ENCODE measurements around the gene TBX1. TPM values are rescaled to one million over a fixed set of nuclear protein-coding genes. Genes with fewer than 3 reads are reported as not detected.

TBX1 gene
- total RNA-seq, 4 donors from 2014 or later = 1.0 to 23.2 (median 5.8) TPM

DNA sequence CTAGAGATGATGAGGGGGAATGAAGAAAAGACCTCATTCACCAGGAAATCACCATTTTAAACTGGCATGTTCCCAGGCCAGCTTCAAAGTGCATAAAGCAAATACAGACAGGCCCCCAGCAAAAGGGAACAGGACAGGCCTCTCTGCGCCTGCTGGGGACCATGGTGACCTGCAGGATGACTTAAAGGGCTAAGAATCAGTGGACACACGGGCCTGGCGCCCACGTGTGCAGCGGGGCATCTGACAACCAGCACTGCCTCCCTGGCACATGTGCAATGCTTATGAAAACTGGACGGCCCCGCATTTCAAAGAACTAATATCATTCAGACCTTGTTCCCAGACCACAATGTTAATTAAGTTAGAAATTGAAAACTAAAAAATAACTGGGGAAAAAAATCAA lies 35.6 kb downstream of the TBX1 start:
- H3K27me3 ChIP-seq = no peaks in the 10 kb centered on the region
- DNase-seq = no peak
- TF ChIP-seq POLR2A (IDR thresholded peaks at IDR 0.05) = no peak
- TF ChIP-seq, protein P1, sequence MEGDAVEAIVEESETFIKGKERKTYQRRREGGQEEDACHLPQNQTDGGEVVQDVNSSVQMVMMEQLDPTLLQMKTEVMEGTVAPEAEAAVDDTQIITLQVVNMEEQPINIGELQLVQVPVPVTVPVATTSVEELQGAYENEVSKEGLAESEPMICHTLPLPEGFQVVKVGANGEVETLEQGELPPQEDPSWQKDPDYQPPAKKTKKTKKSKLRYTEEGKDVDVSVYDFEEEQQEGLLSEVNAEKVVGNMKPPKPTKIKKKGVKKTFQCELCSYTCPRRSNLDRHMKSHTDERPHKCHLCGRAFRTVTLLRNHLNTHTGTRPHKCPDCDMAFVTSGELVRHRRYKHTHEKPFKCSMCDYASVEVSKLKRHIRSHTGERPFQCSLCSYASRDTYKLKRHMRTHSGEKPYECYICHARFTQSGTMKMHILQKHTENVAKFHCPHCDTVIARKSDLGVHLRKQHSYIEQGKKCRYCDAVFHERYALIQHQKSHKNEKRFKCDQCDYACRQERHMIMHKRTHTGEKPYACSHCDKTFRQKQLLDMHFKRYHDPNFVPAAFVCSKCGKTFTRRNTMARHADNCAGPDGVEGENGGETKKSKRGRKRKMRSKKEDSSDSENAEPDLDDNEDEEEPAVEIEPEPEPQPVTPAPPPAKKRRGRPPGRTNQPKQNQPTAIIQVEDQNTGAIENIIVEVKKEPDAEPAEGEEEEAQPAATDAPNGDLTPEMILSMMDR (IDR thresholded peaks at IDR 0.05) = no peak
- intact Hi-C loops (cut with DNase I; ENCODE audit: low total_unique reads) = no loop called here
- peaks cover 0 to 5% of the 10 kb centered on the region in 2 donors for H3K4me1 ChIP-seq
- no peaks in the 10 kb centered on the region for H3K9me3 ChIP-seq
- no peaks in the 10 kb centered on the region for H3K36me3 ChIP-seq
- no peak overlapping the region for H3K4me3 ChIP-seq
- H3K27ac ChIP-seq = no peak overlapping the region

DNA sequence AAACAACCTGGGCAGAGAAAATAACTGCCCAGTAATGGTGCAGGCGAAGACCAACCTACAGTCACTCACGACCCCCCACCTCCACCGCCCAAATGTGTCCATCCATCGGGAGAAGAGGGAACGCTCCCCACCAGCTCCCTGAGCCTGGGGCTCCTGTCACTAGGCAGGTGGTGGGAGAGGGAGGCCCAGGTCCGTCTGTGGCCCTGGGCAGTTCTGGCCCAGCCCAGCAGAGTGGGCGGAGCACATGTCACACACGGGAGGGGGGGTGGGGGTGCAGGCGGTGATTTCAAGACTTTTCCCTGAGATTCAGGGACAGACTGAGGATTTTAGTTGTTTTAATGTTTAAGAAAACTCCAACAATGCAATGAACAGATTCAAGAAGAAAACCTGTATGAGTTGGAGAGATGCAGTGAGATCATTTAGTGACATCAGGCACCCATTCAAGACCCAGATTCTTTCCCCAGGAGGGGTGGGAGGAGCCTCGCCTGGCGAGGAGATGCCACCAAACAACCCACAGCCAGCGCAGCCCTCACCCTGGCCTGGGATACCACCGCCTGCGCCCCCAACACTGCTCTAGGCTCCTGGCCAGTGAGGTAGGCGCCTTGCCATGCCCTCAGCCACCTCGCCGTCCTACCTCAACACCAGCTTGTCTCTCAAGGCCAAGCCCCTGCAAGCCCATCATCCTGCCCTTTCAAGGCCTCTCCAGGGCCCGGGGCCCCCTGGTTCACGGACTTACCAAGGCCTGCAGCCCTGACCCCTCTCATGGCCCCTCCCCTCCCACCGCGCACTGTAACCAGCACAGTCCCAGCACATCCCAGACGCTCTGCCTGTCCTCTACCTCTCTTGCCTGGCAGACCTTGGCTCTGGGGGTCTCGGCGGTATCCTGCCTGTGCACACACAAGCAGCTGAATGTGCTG lies 36.8 kb downstream of the TBX1 start:
- H3K27ac ChIP-seq = no peak overlapping the region
- peaks cover 0 to 5% of the 10 kb centered on the region in 2 donors for H3K4me1 ChIP-seq
- no peak for DNase-seq
- H3K27me3 ChIP-seq = no peaks in the 10 kb centered on the region
- TF ChIP-seq POLR2A (IDR thresholded peaks at IDR 0.05) = no peak
- no peaks in the 10 kb centered on the region for H3K9me3 ChIP-seq
- no peak overlapping the region for H3K4me3 ChIP-seq
- no peaks in the 10 kb centered on the region for H3K36me3 ChIP-seq
- intact Hi-C loops (cut with DNase I; ENCODE audit: low total_unique reads) = no loop called here

DNA sequence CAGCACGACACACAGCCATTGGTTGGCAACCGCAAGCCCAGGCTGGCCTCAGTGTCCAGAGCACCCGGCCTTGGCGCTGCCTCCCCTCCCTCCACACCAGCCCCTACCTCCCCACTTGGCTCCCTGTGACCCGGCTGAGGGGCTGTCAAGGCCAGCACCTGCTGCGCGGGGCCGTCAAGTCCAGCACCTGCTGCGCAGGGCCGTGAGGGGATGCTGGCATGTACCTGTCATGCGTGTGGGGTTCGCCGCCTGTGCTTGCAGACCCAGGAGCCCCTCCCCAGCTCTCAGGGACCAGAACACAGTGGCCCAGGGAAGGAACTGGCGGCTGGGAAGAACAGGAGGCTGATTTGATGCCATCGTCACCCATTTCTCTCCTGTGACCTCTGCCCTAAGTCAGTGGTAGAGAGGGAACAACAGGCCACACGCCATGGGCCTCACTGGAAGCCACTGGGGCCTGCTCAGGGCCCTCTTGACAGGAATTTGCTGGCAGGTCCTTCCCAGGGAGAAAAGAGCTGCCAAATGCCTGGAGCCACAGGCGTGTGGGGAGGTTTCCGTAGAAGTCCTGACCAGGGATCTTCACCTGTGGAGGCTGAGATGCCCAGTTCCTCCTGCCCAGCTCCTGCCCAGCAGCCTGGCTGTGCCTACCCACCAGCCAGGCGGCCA lies 37.6 kb downstream of the TBX1 start:
- peak overlapping the region; percentile 62 to 81 for H3K27ac ChIP-seq
- no peaks in the 10 kb centered on the region for H3K27me3 ChIP-seq
- H3K4me1 ChIP-seq = peaks cover 0 to 5% of the 10 kb centered on the region in 2 donors
- no peaks in the 10 kb centered on the region for H3K9me3 ChIP-seq
- no peak overlapping the region for H3K4me3 ChIP-seq
- DNase-seq = no peak
- TF ChIP-seq, protein P1 (IDR thresholded peaks at IDR 0.05) = no peak
- TF ChIP-seq POLR2A (IDR thresholded peaks at IDR 0.05) = no peak
- intact Hi-C loops (cut with DNase I; ENCODE audit: low total_unique reads) = no loop called here
- no peaks in the 10 kb centered on the region for H3K36me3 ChIP-seq

DNA sequence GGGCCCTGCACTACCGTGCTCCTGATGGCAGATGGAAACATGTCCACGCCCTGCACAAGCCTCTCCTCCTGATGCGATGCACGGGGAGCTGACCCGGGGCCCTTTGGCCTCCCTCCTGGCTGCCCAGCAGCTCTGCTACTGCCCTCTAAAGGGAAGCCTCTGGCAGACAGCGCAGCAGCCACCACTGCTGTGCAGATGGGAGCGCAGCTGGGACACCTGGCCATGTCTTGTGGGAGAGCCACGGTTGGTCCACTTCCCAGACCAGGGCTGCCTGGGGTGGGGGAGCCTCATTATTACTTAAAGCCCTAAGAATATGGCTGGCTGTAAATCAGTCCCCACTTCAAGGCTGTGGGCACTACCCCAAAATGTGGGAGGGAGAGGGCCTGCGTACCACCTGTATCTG lies 38.3 kb downstream of the TBX1 start:
- H3K36me3 ChIP-seq = no peaks in the 10 kb centered on the region
- H3K4me3 ChIP-seq = no peak overlapping the region
- no peak for DNase-seq
- H3K27ac ChIP-seq = peak overlapping the region; percentile 62 to 81
- H3K9me3 ChIP-seq = no peaks in the 10 kb centered on the region
- H3K27me3 ChIP-seq = no peaks in the 10 kb centered on the region
- intact Hi-C loops (cut with DNase I; ENCODE audit: low total_unique reads) = no loop called here
- H3K4me1 ChIP-seq = peaks cover 0 to 5% of the 10 kb centered on the region in 2 donors
- TF ChIP-seq, protein P1 (IDR thresholded peaks at IDR 0.05) = no peak
- no peak for TF ChIP-seq POLR2A (IDR thresholded peaks at IDR 0.05)

DNA sequence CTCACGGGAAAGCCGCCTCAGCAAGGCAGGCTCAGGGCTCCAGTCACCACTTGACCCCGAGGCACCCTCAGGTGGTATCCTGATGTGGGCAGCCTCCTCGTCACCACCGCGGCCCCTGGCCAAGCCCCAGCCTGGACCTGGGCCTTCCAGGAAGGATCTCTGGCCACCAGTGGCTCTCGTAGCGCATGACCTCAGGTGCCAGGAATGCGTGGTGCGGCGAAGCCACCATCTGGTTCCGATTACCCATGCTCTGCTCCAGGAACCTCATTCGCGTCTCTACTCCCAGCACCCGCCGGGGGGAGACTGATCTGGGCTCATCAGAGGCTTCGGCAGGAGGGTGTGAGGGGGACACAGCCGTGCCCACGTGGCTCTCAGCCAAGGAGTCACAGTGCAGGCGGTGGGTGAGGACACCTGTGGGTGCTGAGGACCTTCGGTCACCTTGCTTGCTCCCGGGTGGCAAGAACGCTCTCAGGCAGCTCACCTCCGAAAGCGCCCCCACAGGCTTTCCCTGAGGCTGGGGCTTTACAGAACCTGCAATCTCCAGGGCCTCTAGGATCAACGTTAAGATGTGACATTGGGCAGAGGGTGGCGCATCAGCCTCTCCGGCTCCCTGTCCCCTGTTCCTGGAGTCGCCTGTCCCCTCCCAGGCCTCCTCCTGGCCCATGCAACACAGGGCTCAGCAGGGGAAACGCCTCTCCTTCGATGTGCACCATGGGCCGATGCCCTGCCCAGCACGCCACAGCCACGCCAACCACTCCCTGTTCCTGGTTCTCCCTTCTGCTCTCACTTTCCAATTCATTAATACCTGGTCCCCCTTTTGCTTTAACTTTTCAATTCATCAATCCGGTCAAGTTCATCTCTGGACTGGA lies 39.0 kb downstream of the TBX1 start:
- DNase-seq = peak; percentile 90
- H3K36me3 ChIP-seq = no peaks in the 10 kb centered on the region
- no peaks in the 10 kb centered on the region for H3K27me3 ChIP-seq
- H3K9me3 ChIP-seq = no peaks in the 10 kb centered on the region
- H3K4me3 ChIP-seq = no peak overlapping the region
- H3K4me1 ChIP-seq = peaks cover 0 to 5% of the 10 kb centered on the region in 2 donors
- peak overlapping the region; percentile 62 to 81 for H3K27ac ChIP-seq
- TF ChIP-seq POLR2A (IDR thresholded peaks at IDR 0.05) = no peak
- TF ChIP-seq, protein P1 (IDR thresholded peaks at IDR 0.05) = peak in 1 of 4 experiments; percentile 11
- intact Hi-C loops (cut with DNase I; ENCODE audit: low total_unique reads) = no loop called here

All from uterus (tissue), 4 donors.